ENCODE data around the gene TTLL11.

GRCh38 chr9:122020398-122020797, 72.7 kb downstream of the TTLL11 start:
- no peak for TF ChIP-seq EP300 (IDR thresholded peaks at IDR 0.05; ENCODE audit: borderline replicate concordance)
- no peak for TF ChIP-seq MAX (IDR thresholded peaks at IDR 0.05)
- no peak for TF ChIP-seq TAF1 (IDR thresholded peaks at IDR 0.05; ENCODE audit: low read depth)
- TF ChIP-seq CREB1 (IDR thresholded peaks at IDR 0.05; ENCODE audit: low read depth): no peak
- TF ChIP-seq RAD21 (IDR thresholded peaks at IDR 0.05; ENCODE audit: low read depth): no peak

Measured in Ishikawa (cell line).